Neural cell (in vitro differentiated cells): ENCODE measurements around the gene CDKN3. TPM values are rescaled to one million over a fixed set of nuclear protein-coding genes. Genes with fewer than 3 reads are reported as not detected.

Experiments
- H2AFZ ChIP-seq: fragments of 200-600, 300-800 bp; sonication (generic), shearing (Covaris generic); 2 replicates; pipeline ENCODE4 v1.6.0; 2014; ENCODE audit warnings: low read depth, mild to moderate bottlenecking, antibody characterized with exemption, low read length, moderate library complexity
- H3F3A ChIP-seq: fragments of 200-600 bp; shearing (Covaris generic); 2 replicates; pipeline ENCODE4 v1.6.1; 2016; ENCODE audit warnings: mild to moderate bottlenecking, moderate library complexity, mixed read lengths, antibody characterized with exemption, low read length; ENCODE audit not compliant: insufficient read depth, poor library complexity, severe bottlenecking
- H3K27ac ChIP-seq: fragments of 200-600, 300-800 bp; sonication (generic), shearing (Covaris generic); 2 replicates; pipeline ENCODE4 v1.5.1; 2014; ENCODE audit warnings: mild to moderate bottlenecking, low read length, moderate library complexity
- H3K27me3 ChIP-seq: fragments of 300-800, 200-600 bp; sonication (generic), shearing (Covaris generic); 2 replicates; pipeline ENCODE4 v1.6.0; 2014; ENCODE audit warnings: mild to moderate bottlenecking, low read depth, low read length, moderate library complexity; ENCODE audit not compliant: insufficient read depth
- H3K36me3 ChIP-seq: fragments of 300-800, 200-600 bp; sonication (generic), shearing (Covaris generic); 2 replicates; pipeline ENCODE4 v1.5.1; 2014; ENCODE audit warnings: mild to moderate bottlenecking, antibody characterized with exemption, low read length, moderate library complexity; ENCODE audit not compliant: insufficient read depth
- H3K4me2 ChIP-seq: fragments of 300-800, 200-600 bp; sonication (generic), shearing (Covaris generic); 2 replicates; pipeline ENCODE4 v1.6.0; 2014; ENCODE audit warnings: mild to moderate bottlenecking, low read length
- H3K4me3 ChIP-seq: fragments of 300-800, 200-600 bp; sonication (generic), shearing (Covaris generic); 2 replicates; pipeline ENCODE4 v1.5.1; 2014; ENCODE audit warnings: mild to moderate bottlenecking, low read length, moderate library complexity
- H3K79me2 ChIP-seq: fragments of 200-600 bp; shearing (Covaris generic); replicated peaks from 2 replicates; pipeline ENCODE4 v1.6.0; 2014; ENCODE audit warnings: mild to moderate bottlenecking, low read length, moderate library complexity; ENCODE audit not compliant: insufficient read depth
- H3K9ac ChIP-seq: fragments of 300-800, 200-600 bp; sonication (generic), shearing (Covaris generic); 2 replicates; pipeline ENCODE4 v1.6.1; 2016; ENCODE audit warnings: mild to moderate bottlenecking, low read length, mixed read lengths
- H3K9me2 ChIP-seq: fragments of 200-600 bp; shearing (Covaris generic); 2 replicates; pipeline ENCODE4 v1.6.1; 2016; ENCODE audit warnings: mild to moderate bottlenecking, low read length, mixed read lengths; ENCODE audit not compliant: insufficient read depth
- H3K9me3 ChIP-seq: fragments of 200-600, 300-800 bp; sonication (generic), shearing (Covaris generic); 2 replicates; pipeline ENCODE4 v1.6.1; 2016; ENCODE audit warnings: mild to moderate bottlenecking, mixed run types, low read length, moderate library complexity, mixed read lengths
- H4K20me1 ChIP-seq: fragments of 200-600 bp; shearing (Covaris generic); 2 replicates; pipeline ENCODE4 v1.6.1; 2016; ENCODE audit warnings: mild to moderate bottlenecking, mixed run types; ENCODE audit not compliant: insufficient read depth
- EP300 ChIP-seq: fragments of 450-650 bp; conservative IDR thresholded peaks from 2 replicates; pipeline ENCODE4 v1.6.1; 2014; ENCODE audit warnings: antibody characterized with exemption, mild to moderate bottlenecking, moderate library complexity; ENCODE audit not compliant: poor library complexity, severe bottlenecking
- EZH2 ChIP-seq: fragments of 200-600, 300-800 bp; shearing (Covaris generic), sonication (generic); IDR thresholded peaks from 2 replicates; pipeline ENCODE4 v1.6.1; 2014; ENCODE audit warnings: antibody characterized with exemption, low read length, borderline replicate concordance, mild to moderate bottlenecking; ENCODE audit not compliant: insufficient read depth, poor library complexity, severe bottlenecking
- MXI1 ChIP-seq: fragments of 450-650 bp; conservative IDR thresholded peaks from 2 replicates; pipeline ENCODE4 v1.6.1; 2014; ENCODE audit warnings: antibody characterized with exemption, mild to moderate bottlenecking; ENCODE audit not compliant: poor library complexity, severe bottlenecking
- POLR2AphosphoS5 ChIP-seq: IDR thresholded peaks from 2 replicates; pipeline ENCODE4 v1.6.1; 2012
- RAD21 ChIP-seq: fragments of 450-650 bp; conservative IDR thresholded peaks from 2 replicates; pipeline ENCODE4 v1.6.1; 2014; ENCODE audit warnings: antibody characterized with exemption, mild to moderate bottlenecking, moderate library complexity
- SMC3 ChIP-seq: fragments of 450-650 bp; conservative IDR thresholded peaks from 2 replicates; pipeline ENCODE4 v1.6.1; 2014; ENCODE audit warnings: antibody characterized with exemption, mild to moderate bottlenecking, moderate library complexity; ENCODE audit not compliant: poor library complexity
- TAF1 ChIP-seq: IDR thresholded peaks from 2 replicates; pipeline ENCODE4 v1.6.1; 2012; ENCODE audit warnings: low read depth
- polyA plus RNA-seq: library from polyadenylated mRNA; depleted of rRNA; stranded (reverse); fragments of >200 nt; gene quantifications from 2 replicates; pipeline ENCODE4 v1.2.3, GENCODE V29; 2014
- TF ChIP-seq, protein P1 (sequence below): fragments of 450-650 bp; IDR thresholded peaks from 2 replicates; pipeline ENCODE4 v1.5.1; 2014; ENCODE audit warnings: antibody characterized with exemption, mild to moderate bottlenecking, moderate library complexity; ENCODE audit not compliant: poor library complexity, severe bottlenecking
- TF ChIP-seq, protein P2 (sequence below): IDR thresholded peaks from 2 replicates; pipeline ENCODE4 v1.6.1; 2012; ENCODE audit warnings: borderline replicate concordance

CDKN3 gene
- polyA plus RNA-seq, 1 donor from 2014 or later = 5.9 TPM

- Histone ChIP-seq H3K36me3 (peaks cover 6% of the 10 kb centered on the region), H3K4me2 (no peak overlapping the region), H3K27me3 (no peaks in the 10 kb centered on the region), H3K79me2 (no peaks in the 10 kb centered on the region), H3K9me3 (no peaks in the 10 kb centered on the region), H4K20me1 (no peaks in the 10 kb centered on the region), H3K9me2 (no peaks in the 10 kb centered on the region), H3K4me3 (no peak overlapping the region), H2AFZ (no peak overlapping the region), H3F3A (no peaks in the 10 kb centered on the region), H3K27ac (no peak overlapping the region), H3K9ac (no peak overlapping the region)
- TF ChIP-seq, protein P1, sequence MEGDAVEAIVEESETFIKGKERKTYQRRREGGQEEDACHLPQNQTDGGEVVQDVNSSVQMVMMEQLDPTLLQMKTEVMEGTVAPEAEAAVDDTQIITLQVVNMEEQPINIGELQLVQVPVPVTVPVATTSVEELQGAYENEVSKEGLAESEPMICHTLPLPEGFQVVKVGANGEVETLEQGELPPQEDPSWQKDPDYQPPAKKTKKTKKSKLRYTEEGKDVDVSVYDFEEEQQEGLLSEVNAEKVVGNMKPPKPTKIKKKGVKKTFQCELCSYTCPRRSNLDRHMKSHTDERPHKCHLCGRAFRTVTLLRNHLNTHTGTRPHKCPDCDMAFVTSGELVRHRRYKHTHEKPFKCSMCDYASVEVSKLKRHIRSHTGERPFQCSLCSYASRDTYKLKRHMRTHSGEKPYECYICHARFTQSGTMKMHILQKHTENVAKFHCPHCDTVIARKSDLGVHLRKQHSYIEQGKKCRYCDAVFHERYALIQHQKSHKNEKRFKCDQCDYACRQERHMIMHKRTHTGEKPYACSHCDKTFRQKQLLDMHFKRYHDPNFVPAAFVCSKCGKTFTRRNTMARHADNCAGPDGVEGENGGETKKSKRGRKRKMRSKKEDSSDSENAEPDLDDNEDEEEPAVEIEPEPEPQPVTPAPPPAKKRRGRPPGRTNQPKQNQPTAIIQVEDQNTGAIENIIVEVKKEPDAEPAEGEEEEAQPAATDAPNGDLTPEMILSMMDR = no peak
- no peak for TF ChIP-seq TAF1
- TF ChIP-seq SMC3 = no peak
- TF ChIP-seq RAD21 = no peak
- no peak for TF ChIP-seq MXI1
- no peak for TF ChIP-seq EP300
- TF ChIP-seq, protein P2, sequence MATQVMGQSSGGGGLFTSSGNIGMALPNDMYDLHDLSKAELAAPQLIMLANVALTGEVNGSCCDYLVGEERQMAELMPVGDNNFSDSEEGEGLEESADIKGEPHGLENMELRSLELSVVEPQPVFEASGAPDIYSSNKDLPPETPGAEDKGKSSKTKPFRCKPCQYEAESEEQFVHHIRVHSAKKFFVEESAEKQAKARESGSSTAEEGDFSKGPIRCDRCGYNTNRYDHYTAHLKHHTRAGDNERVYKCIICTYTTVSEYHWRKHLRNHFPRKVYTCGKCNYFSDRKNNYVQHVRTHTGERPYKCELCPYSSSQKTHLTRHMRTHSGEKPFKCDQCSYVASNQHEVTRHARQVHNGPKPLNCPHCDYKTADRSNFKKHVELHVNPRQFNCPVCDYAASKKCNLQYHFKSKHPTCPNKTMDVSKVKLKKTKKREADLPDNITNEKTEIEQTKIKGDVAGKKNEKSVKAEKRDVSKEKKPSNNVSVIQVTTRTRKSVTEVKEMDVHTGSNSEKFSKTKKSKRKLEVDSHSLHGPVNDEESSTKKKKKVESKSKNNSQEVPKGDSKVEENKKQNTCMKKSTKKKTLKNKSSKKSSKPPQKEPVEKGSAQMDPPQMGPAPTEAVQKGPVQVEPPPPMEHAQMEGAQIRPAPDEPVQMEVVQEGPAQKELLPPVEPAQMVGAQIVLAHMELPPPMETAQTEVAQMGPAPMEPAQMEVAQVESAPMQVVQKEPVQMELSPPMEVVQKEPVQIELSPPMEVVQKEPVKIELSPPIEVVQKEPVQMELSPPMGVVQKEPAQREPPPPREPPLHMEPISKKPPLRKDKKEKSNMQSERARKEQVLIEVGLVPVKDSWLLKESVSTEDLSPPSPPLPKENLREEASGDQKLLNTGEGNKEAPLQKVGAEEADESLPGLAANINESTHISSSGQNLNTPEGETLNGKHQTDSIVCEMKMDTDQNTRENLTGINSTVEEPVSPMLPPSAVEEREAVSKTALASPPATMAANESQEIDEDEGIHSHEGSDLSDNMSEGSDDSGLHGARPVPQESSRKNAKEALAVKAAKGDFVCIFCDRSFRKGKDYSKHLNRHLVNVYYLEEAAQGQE = no peak
- TF ChIP-seq POLR2AphosphoS5 = no peak
- TF ChIP-seq EZH2 = no peak
Observed at GRCh38 chr14:54425068-54425467, 28.3 kb downstream of the CDKN3 start.

DNA sequence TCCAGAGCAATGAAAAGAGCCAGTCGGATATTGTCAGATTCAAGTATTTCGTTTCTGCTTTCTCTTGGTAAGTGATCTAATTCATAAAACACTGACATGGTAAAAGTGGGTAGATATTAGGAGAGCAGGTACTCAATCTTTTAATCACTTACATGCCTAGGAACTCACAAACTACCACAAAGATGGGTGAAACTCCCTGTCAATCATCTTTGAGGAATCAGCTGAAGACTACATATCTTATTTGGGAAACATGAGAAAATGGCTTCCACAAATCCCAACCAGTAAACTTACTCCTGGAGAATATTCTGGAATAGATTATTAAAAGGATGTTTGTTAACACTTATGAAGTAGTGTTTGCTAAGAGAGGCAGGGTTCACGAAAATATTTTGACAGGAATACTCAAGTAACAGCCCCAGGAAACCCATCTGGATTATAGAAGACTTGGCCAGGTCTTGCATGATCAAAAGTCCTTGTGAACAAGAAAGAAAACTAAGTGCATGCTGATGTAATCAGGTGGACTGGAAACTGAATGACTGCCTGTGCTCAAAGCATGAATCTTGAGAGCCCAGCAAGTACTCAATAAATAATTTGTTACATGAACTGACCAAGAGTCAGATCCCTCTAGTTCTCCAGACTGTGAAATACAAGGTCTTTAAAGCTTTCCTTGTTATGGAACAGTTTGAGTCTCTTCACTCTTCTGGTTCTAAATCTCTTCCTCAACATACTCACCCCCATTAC, 28.9 kb downstream of the CDKN3 start:
- Histone ChIP-seq H3K9ac (no peak overlapping the region), H4K20me1 (no peaks in the 10 kb centered on the region), H3K9me3 (no peaks in the 10 kb centered on the region), H3F3A (no peaks in the 10 kb centered on the region), H3K9me2 (no peaks in the 10 kb centered on the region), H3K4me3 (no peak overlapping the region), H3K79me2 (no peaks in the 10 kb centered on the region), H3K4me2 (no peak overlapping the region), H2AFZ (no peak overlapping the region), H3K27ac (no peak overlapping the region), H3K27me3 (no peaks in the 10 kb centered on the region), H3K36me3 (peaks cover 6% of the 10 kb centered on the region)
- TF ChIP-seq SMC3 (no peak), RAD21 (no peak), MXI1 (no peak), TAF1 (no peak), POLR2AphosphoS5 (no peak), EZH2 (no peak), EP300 (no peak)
- TF ChIP-seq, protein P2 = no peak
- TF ChIP-seq, protein P1 = no peak
